GM19468 (cell line): ENCODE results near the gene TMCC1.
"Not testable (repeated sequence)": the region's sequence is repeated elsewhere in the genome, so short reads cannot be mapped to it uniquely, and the experiment has no call there.

Experiments used
- ATAC-seq: cut with Tn5 transposase; IDR thresholded peaks from one replicate; pipeline ENCODE4 v1.9.1; 2021; ENCODE audit warnings: mild to moderate bottlenecking, moderate library complexity, moderate number of reproducible peaks; ENCODE audit not compliant: unreplicated experiment; ENCODE audit errors: extremely low read depth

Gene TMCC1

DNA sequence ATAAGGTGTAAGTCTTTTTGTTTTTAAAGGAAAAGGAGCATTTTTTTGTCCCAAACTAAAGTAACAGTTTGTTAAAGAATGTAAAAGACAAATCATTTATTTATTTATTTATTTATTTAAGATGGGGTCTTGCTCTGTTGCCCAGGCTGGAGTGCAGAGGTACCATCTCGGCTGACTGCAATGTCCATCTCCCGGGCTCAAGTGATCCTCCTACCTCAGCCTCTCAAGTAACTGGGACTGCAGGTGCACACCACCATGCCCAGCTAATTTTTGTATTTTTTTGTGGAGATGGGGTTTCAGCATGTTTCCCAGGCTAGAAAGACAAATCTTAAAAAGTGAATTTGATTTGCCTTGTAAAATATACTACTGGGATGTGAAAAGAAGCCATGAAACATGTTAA lies 200.8 kb downstream of the TMCC1 start:
- no peak for ATAC-seq

DNA sequence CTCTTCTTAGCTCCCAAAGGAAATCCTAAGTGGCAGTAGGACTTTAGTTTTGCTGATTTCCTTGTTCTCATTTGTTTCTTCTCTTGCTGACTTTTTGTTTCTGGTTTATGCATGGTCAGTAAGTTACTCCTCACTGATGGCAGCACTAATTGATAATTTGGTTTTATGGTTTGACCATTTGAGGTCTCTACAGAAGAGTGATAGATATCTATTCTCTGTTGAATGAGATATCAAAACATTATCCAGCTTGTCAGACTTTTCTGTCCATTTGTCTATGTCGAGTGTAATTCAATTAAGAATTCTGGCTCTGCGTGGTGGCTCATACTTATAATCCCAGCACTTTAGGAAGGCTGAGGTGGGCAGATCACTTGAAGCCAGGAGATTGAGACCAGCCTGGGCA lies 202.5 kb downstream of the TMCC1 start:
- ATAC-seq: no peak

- peak; percentile 68 for ATAC-seq
These were observed 203.1 kb downstream of the TMCC1 start for GRCh38 chr3:129690406-129690805.

DNA sequence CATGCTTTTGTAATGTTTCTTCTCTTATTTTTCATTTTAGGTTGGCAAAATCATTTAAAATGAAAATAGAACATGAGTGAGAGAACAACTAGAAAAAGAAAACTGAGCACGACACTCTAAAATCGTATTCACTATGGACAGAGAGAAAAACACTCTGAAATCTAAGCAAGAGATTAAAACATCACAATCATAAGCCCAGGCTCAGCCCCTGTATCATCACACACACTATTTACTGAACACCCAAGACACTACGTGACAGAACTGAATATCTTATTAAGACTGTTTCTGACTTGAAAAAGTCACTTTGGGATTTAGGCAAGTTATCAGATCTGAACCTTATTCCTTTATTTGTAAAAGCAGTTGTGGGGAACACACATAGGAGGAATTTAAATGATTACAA lies 204.5 kb downstream of the TMCC1 start:
- no peak for ATAC-seq

DNA sequence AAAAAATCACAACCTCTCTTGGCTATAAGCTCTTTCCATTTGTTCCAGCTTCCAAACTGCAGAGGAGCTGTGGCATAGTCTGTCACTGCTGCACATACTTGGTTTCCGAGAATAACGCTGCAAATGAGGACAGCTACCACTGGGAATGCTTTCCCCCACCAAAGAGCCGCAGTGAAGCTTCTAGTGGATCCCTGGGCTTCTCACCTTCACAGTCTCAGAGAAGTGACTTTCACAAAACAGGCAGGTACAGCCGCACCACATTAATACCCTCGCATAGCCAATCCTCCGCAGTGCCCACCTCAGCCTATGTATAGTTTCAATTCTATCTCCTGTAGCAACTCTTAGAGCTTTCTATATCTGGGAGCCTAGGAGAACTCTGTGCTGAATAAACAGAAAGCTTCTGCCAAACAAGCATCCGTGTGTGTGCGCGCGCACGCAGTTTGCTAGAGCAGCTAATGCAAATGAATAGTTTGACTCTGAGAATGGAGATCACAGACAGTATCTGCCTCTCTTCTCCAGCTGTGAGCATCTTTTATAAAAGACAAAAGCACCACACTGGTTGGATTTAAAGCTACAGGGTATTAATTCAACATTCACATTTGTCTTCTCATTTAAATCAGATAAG lies 205.1 kb downstream of the TMCC1 start:
- ATAC-seq: no peak

DNA sequence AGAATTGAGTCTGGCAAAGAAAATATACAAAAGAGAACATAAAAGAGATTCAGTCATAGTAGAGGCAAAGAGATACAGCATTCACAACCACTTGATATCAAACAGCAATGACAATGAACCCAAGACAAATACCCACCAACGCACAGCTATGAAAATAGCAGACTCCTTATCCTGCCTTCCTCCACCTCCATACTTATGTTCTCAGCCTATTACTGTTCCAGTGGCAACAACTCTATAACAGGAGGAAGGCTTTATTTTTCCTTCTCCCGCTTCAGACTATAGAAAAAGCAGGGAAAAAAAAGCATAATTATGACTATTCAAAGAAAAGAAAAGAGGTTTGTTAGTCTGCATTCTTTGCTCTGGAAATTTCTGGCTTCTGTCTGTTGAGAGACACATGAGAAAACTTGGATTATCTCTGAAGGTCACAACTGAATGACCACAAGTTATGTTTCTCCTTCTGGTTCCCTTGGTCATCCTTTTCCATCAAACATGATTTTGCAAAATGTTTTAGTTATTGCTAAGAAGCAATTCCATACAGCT lies 205.9 kb downstream of the TMCC1 start:
- no peak for ATAC-seq

DNA sequence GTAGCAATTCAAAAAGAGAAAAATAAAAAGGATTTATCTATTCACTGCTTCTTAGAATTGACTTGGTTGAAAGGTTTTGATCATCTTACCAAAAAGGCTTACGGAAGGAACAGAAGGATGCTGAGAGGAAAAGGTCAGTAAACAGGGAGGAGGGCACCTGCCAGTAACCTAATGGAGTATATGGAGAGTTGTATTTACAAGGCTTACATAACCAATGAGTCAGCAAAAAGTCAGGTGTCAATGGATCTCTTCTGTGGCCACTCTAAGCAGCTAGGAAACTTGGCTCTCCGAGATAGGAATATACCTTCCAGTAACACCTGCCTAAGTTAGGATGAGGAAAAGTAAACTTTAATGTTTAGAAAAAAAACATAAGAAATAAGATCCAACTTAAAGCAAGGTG lies 206.6 kb downstream of the TMCC1 start:
- no peak for ATAC-seq

- ATAC-seq: no peak
These were observed 209.2 kb downstream of the TMCC1 start for GRCh38 chr3:129684270-129684669.

- no peak for ATAC-seq
These were observed 210.3 kb downstream of the TMCC1 start for GRCh38 chr3:129683201-129683600.

- ATAC-seq: no peak
These were observed 216.5 kb downstream of the TMCC1 start for GRCh38 chr3:129676985-129677384.

DNA sequence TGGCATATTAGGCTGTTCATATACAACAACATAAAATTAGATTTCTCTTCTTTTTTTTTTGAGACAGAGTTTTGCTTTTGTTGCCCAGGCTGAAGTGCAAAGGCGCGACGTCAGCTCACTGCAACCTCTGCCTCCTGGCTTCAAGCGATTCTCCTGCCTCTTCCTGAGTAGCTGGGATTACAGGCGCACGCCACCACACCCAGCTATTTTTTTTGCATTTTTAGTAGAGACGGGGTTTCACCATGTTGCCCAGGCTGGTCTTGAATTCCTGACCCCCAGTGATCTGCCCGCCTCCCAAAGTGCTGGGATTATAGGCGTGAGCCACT lies 218.8 kb downstream of the TMCC1 start:
- ATAC-seq: not testable (repeated sequence)

DNA sequence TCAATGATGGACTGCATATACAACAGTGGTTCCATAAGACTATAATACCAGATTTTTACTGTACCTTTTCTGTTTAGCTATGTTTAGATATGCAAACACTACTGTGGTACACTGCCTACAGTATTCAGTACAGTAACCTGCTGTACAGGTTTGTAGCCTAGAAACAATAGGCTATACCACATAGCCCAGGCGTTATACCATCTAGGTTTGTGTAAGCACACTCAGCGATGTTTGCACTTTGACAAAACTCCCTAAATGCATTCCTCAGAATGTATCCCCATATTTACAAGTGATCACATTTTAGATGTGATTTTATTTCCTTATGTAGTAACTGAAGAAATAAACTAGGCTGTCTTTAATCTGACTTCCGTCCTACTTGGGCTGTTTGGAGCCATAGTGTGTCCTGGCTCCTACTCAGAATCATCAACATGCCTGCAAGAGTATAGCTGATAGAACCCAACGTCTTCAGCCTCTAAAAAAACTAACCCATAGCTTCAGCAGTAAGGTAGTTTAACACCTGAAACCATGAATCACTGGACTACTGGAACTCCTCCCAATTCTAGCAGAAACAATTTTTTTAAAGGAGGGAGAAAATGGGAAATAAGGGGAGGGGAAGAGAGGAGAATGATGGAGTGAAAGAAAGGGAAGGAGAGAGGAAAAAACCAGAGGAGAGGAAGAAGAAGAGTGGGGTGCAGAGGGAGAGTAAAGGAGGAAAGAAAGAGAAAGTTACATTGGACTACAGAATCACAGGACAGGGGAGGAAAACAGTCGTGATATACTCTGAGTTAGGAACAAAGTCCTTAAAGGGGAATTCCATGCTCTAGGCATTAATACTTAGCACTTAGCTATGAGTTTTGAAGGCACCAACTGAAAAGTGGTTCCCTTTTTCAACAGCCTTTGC lies 219.4 kb downstream of the TMCC1 start:
- no peak for ATAC-seq

- ATAC-seq: no peak
These were observed 220.5 kb downstream of the TMCC1 start for GRCh38 chr3:129673012-129673411.

- no peak for ATAC-seq
These were observed 221.1 kb downstream of the TMCC1 start for GRCh38 chr3:129672412-129672811.

DNA sequence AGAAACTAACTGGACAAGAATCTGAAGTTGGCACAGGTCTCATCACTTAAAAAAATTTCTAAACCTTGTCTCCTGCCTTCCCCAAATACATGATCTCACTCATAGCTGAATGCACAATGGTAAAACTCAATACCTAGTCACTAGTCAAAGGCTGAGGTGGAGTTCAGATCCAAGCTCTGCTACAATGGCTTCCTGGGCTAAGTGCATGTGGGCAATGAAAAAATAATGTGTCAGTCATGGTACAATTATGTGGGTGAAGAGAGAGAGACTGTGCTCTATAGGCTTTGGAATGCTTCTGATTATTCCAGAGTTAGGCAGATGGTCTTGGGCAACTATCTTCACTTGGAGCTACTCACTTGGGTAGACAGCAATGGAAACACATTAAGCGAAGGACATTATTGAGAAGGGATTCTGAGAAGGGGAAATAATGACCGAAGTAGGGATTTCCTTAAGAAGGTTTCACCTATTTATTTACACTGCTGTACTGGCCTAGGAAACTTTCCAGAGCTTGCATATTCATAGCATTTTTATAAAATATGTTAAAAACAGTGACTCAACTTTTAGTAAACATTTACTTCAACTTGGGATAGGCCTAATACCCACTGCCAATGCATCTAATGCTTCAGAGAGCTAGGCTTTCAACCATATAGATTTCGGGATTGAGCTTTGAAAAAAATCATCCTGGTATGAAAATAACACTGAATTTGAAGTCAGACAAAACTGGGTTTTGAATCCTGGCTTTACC lies 228.3 kb downstream of the TMCC1 start:
- no peak for ATAC-seq

- ATAC-seq: no peak
These were observed 229.4 kb downstream of the TMCC1 start for GRCh38 chr3:129663930-129664646.

GRCh38 chr3:129663045-129663446 lies 230.5 kb downstream of the TMCC1 start:
- ATAC-seq: no peak

DNA sequence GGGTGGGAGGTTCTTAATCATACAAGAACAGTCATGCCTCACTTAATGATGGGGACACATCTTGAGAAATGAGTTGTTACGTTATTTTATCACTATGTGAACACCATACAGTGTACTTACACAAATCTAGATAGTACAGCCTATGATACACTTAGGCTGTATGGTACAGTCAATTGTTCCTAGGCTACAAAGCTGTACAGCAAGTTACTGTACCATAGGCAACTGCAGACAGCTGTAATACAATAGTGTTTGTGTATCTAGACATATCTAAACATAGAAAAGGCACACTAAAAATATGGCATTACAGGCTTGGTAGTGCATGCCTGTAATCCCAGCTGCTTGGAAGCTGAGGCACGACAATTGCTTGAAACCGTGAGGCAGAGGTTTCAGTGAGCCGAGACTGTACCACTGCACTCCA lies 231.3 kb downstream of the TMCC1 start:
- ATAC-seq: no peak

GRCh38 chr3:129661766-129662165 lies 231.7 kb downstream of the TMCC1 start:
- no peak for ATAC-seq

DNA sequence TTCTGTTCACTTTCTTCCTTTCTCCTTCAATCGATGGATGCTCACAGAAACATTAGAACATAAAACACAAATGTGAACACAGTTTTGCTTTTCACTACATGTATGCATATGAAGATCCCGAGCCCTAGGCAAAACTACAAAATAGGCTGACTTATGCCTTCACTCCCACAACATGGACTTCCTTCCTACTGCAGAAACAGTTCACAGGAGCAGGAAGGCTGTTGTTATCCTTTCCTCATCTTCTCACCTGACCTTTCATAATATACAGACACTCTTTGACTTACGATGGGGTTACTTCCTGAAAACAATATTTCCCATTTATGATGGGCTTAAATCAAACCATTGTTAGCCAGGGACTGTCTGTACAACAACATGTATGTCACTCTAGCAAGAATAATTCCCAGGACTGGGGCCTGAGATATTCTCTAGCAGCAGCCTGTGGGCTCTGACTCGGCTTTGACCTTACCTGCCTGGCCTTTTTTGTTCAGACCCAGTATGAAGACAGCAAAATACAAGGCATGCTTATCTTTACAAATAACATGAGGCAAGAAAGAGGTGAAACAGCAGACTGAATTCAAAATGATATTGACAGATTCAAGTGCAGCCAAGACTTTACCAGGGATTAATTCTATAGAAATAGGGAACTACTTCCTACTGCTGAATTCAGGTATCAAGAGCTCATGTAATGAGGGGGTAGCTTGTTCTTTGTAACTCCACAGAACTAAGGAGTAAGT lies 235.2 kb downstream of the TMCC1 start:
- ATAC-seq: no peak
